ENCODE measurements around the gene ERICH2. TPM values are rescaled to one million over a fixed set of nuclear protein-coding genes. Genes with fewer than 3 reads are reported as not detected.

ERICH2 gene
- total RNA-seq, 1 donor from 2014 or later: 0.82 TPM

DNA sequence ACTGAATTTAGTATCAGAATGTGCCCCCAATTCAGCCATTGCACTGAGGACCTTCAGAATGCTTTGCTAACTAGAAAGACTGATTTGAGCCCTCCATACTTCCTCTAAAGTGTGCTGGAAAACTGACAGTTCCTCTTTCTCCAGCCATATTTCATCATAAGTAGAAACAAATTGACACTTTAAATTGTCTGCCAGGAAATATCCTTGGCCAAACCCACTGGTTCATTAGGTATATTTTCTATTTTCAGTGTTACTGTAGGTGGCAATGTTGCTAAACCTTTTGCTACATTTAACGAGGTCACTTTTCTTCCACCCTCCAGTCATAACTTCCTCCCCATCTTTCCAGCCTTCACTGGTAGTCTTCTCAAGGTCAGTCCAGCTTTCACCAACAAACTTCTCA lies 33.5 kb upstream of the ERICH2 start:
- TF ChIP-seq, protein P1, sequence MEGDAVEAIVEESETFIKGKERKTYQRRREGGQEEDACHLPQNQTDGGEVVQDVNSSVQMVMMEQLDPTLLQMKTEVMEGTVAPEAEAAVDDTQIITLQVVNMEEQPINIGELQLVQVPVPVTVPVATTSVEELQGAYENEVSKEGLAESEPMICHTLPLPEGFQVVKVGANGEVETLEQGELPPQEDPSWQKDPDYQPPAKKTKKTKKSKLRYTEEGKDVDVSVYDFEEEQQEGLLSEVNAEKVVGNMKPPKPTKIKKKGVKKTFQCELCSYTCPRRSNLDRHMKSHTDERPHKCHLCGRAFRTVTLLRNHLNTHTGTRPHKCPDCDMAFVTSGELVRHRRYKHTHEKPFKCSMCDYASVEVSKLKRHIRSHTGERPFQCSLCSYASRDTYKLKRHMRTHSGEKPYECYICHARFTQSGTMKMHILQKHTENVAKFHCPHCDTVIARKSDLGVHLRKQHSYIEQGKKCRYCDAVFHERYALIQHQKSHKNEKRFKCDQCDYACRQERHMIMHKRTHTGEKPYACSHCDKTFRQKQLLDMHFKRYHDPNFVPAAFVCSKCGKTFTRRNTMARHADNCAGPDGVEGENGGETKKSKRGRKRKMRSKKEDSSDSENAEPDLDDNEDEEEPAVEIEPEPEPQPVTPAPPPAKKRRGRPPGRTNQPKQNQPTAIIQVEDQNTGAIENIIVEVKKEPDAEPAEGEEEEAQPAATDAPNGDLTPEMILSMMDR (IDR thresholded peaks at IDR 0.05; ENCODE audit: borderline replicate concordance): no peak
- Histone ChIP-seq H3K27me3 (ENCODE audit: low read depth) (peaks cover 26% of the 10 kb centered on the region), H3K27ac (replicated peaks) (no peak overlapping the region), H3K4me1 (no peaks in the 10 kb centered on the region), H3K36me3 (no peaks in the 10 kb centered on the region), H3K9me3 (replicated peaks) (peaks cover 11% of the 10 kb centered on the region), H3K4me3 (no peak overlapping the region)
- no peak for DNase-seq
- intact Hi-C loops (cut with micrococcal nuclease): no loop called here

DNA sequence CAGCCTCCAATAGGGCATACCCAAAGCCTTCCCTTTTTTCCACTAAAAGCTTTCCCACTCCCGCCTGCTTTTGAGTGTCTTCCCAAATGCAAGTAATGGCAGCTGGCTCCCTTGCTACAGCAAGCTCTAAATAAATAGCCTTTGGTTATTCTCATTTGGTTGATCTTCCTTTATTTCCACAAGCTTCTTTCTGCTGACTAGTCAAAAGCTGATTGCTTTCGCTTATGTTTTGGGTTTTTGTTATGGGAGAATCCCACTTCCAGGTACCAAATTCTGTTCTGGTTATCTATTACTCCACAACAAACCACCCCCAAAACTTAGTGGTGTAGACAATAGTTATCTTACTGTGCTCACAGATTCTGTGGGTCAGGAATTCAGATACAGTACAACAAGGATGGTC lies 32.8 kb upstream of the ERICH2 start:
- intact Hi-C loops (cut with micrococcal nuclease): no loop called here
- TF ChIP-seq, protein P1 (IDR thresholded peaks at IDR 0.05; ENCODE audit: borderline replicate concordance): no peak
- H3K27ac ChIP-seq (replicated peaks): no peak overlapping the region
- no peaks in the 10 kb centered on the region for H3K36me3 ChIP-seq
- H3K4me1 ChIP-seq: no peaks in the 10 kb centered on the region
- H3K27me3 ChIP-seq (ENCODE audit: low read depth): peaks cover 34% of the 10 kb centered on the region
- peaks cover 11% of the 10 kb centered on the region for H3K9me3 ChIP-seq (replicated peaks)
- DNase-seq: no peak
- no peak overlapping the region for H3K4me3 ChIP-seq

DNA sequence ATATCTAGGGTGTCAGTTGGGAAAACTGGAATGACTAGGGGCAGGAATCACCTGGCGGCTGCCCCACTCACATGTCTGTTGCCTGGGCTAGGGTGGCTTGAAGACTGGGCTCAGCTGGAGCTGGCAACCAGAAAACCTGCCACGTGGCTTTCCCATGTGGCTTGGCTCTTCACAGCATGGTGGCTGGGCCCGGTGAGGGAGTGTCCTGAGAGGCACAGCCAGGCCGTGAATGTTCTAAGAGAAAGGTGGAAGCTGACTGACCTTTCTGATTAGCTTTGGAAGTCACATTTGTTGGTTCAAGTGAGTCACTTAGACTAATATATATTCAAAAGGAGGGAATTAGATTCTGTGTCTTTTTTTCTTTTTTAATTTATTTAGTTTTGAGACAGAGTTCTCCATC lies 32.4 kb upstream of the ERICH2 start:
- intact Hi-C loops (cut with micrococcal nuclease): no loop called here
- no peaks in the 10 kb centered on the region for H3K4me1 ChIP-seq
- DNase-seq: no peak
- H3K9me3 ChIP-seq (replicated peaks): peaks cover 11% of the 10 kb centered on the region
- H3K27ac ChIP-seq (replicated peaks): no peak overlapping the region
- no peaks in the 10 kb centered on the region for H3K36me3 ChIP-seq
- no peak overlapping the region for H3K4me3 ChIP-seq
- TF ChIP-seq, protein P1 (IDR thresholded peaks at IDR 0.05; ENCODE audit: borderline replicate concordance): no peak
- peaks cover 38% of the 10 kb centered on the region for H3K27me3 ChIP-seq (ENCODE audit: low read depth)

DNA sequence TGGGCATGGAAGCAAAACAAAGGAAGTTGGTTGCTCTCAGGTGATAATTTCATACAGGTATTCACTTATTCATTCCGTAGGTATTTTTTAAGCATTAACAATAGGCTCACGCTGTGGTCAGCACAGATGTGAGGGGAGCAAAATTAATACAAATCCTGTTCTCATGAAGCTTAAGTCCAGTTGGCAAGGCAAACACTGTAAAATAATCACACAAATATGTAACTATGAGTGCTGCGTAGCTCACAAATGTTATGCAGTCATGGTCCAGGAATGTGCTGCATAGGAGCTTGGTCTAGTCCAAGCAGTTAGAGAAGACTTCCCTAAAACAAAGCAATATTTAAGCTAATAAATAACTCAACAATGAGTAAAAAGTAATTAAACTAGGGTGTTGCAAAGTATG lies 31.1 kb upstream of the ERICH2 start:
- Histone ChIP-seq H3K4me1 (no peaks in the 10 kb centered on the region), H3K9me3 (replicated peaks) (peaks cover 11% of the 10 kb centered on the region), H3K27ac (replicated peaks) (no peak overlapping the region), H3K4me3 (no peak overlapping the region), H3K27me3 (ENCODE audit: low read depth) (peaks cover 44% of the 10 kb centered on the region), H3K36me3 (no peaks in the 10 kb centered on the region)
- DNase-seq: no peak
- TF ChIP-seq, protein P1 (IDR thresholded peaks at IDR 0.05; ENCODE audit: borderline replicate concordance): no peak
- intact Hi-C loops (cut with micrococcal nuclease): no loop called here

DNA sequence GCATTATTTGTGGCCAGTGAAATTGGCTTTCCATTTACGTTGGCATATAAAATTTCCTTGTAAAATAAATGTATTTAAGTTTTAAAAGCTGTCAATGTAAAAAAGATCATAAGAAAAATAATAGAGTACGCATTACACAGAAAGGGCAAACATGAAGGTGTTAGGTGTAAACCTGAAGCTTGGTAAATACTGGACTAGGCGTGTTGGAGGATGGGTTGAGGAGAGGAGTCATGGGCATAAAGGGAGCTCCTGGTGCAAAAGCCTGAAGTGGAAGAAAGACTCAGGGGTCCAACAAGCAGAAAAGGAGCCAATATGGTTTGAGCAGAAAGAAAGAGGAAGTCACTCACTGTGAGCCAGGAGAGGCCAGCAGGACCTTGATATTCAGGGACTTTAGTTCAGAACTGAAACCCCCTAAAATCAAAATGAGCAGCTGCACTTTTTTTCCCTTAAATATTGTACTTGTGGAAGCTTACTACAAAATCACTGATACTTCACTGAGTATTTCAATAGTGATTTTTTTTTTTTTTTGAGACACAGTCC lies 30.6 kb upstream of the ERICH2 start:
- intact Hi-C loops (cut with micrococcal nuclease): no loop called here

More for the DNA sequence above, 30.6 kb upstream of the ERICH2 start:
- no peaks in the 10 kb centered on the region for H3K4me1 ChIP-seq
- TF ChIP-seq, protein P1 (IDR thresholded peaks at IDR 0.05; ENCODE audit: borderline replicate concordance): no peak
- H3K36me3 ChIP-seq: no peaks in the 10 kb centered on the region
- no peak overlapping the region for H3K27ac ChIP-seq (replicated peaks)
- peaks cover 11% of the 10 kb centered on the region for H3K9me3 ChIP-seq (replicated peaks)
- no peak overlapping the region for H3K4me3 ChIP-seq
- peaks cover 46% of the 10 kb centered on the region for H3K27me3 ChIP-seq (ENCODE audit: low read depth)
- no peak for DNase-seq

Data from left ventricle myocardium inferior (tissue), 1 donor.